ENCODE measurements around the gene ADCY2. TPM values are rescaled to one million over a fixed set of nuclear protein-coding genes. Genes with fewer than 3 reads are reported as not detected.

Gene ADCY2
- total and polyA plus RNA-seq, 2 experiments from 2014 or later, result 23.8 to 74.9 TPM

DNA sequence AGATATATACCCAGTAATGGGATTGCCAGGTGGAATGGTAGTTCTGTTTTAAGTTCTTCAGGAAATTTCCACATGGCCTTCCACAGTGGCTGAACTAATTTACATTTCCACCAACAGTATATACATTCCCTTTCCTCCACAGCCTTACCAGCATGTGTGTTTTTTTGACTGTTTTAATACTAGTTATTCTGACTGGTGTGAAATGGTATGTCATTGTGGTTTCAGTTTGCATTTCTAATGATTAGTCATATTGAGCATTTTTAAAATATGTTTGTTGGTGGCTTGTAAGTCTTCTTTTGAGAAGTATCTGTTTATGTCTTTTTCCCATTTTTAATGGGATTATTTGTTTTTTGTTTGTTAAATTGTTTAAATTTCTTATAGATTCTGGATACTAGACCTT lies 246.1 kb downstream of the ADCY2 start:
- H3K27me3 ChIP-seq (ENCODE audit: insufficient read depth), result no peaks in the 10 kb centered on the region
- H3F3A ChIP-seq (replicated peaks; ENCODE audit: low read depth), result no peaks in the 10 kb centered on the region
- ATAC-seq (no peak), DNase-seq (ENCODE audit: low spot score) (no peak)
- Mint-ChIP-seq H3K9me3 (peaks cover 7% of the 10 kb centered on the region; the same call in 2 of the 3 replicates), H3K4me1 (peaks cover 20% of the 10 kb centered on the region), H3K36me3 (ENCODE audit: low read depth) (peaks cover 28% of the 10 kb centered on the region; the same call in 2 of the 3 replicates), H3K27me3 (ENCODE audit: insufficient read depth, low read depth, poor library complexity) (no peaks in the 10 kb centered on the region), H3K27ac (no peak overlapping the region), H3K4me3 (no peak overlapping the region)
- no peak overlapping the region for H2AFZ ChIP-seq
- peaks cover 11% of the 10 kb centered on the region for H3K4me1 ChIP-seq (ENCODE audit: insufficient read depth)
- TF ChIP-seq ZNF331 (CRISPR knock-in tag; IDR thresholded peaks at IDR 0.05; ENCODE audit: low read depth) (no peak), JUNB (IDR thresholded peaks at IDR 0.05; ENCODE audit: unreplicated experiment) (no peak), ZNF114 (CRISPR knock-in tag; IDR thresholded peaks at IDR 0.05) (no peak), STAT1 (IDR thresholded peaks at IDR 0.05; ENCODE audit: unreplicated experiment) (no peak), CREB1 (CRISPR knock-in tag; IDR thresholded peaks at IDR 0.05; ENCODE audit: low read depth) (no peak), NANOG (IDR thresholded peaks at IDR 0.05; ENCODE audit: borderline replicate concordance) (no peak), POLR2AphosphoS5 (IDR thresholded peaks at IDR 0.05; ENCODE audit: low read depth) (no peak), EZH2phosphoT487 (IDR thresholded peaks at IDR 0.05; ENCODE audit: unreplicated experiment) (no peak), EZH2 (IDR thresholded peaks at IDR 0.05; ENCODE audit: low read depth, unreplicated experiment) (no peak)
- TF ChIP-seq, protein P1, sequence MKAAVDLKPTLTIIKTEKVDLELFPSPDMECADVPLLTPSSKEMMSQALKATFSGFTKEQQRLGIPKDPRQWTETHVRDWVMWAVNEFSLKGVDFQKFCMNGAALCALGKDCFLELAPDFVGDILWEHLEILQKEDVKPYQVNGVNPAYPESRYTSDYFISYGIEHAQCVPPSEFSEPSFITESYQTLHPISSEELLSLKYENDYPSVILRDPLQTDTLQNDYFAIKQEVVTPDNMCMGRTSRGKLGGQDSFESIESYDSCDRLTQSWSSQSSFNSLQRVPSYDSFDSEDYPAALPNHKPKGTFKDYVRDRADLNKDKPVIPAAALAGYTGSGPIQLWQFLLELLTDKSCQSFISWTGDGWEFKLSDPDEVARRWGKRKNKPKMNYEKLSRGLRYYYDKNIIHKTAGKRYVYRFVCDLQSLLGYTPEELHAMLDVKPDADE (IDR thresholded peaks at IDR 0.05), result no peak
- TF ChIP-seq, protein P2, sequence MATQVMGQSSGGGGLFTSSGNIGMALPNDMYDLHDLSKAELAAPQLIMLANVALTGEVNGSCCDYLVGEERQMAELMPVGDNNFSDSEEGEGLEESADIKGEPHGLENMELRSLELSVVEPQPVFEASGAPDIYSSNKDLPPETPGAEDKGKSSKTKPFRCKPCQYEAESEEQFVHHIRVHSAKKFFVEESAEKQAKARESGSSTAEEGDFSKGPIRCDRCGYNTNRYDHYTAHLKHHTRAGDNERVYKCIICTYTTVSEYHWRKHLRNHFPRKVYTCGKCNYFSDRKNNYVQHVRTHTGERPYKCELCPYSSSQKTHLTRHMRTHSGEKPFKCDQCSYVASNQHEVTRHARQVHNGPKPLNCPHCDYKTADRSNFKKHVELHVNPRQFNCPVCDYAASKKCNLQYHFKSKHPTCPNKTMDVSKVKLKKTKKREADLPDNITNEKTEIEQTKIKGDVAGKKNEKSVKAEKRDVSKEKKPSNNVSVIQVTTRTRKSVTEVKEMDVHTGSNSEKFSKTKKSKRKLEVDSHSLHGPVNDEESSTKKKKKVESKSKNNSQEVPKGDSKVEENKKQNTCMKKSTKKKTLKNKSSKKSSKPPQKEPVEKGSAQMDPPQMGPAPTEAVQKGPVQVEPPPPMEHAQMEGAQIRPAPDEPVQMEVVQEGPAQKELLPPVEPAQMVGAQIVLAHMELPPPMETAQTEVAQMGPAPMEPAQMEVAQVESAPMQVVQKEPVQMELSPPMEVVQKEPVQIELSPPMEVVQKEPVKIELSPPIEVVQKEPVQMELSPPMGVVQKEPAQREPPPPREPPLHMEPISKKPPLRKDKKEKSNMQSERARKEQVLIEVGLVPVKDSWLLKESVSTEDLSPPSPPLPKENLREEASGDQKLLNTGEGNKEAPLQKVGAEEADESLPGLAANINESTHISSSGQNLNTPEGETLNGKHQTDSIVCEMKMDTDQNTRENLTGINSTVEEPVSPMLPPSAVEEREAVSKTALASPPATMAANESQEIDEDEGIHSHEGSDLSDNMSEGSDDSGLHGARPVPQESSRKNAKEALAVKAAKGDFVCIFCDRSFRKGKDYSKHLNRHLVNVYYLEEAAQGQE (IDR thresholded peaks at IDR 0.05; ENCODE audit: unreplicated experiment), result no peak
- TF ChIP-seq, protein P3, sequence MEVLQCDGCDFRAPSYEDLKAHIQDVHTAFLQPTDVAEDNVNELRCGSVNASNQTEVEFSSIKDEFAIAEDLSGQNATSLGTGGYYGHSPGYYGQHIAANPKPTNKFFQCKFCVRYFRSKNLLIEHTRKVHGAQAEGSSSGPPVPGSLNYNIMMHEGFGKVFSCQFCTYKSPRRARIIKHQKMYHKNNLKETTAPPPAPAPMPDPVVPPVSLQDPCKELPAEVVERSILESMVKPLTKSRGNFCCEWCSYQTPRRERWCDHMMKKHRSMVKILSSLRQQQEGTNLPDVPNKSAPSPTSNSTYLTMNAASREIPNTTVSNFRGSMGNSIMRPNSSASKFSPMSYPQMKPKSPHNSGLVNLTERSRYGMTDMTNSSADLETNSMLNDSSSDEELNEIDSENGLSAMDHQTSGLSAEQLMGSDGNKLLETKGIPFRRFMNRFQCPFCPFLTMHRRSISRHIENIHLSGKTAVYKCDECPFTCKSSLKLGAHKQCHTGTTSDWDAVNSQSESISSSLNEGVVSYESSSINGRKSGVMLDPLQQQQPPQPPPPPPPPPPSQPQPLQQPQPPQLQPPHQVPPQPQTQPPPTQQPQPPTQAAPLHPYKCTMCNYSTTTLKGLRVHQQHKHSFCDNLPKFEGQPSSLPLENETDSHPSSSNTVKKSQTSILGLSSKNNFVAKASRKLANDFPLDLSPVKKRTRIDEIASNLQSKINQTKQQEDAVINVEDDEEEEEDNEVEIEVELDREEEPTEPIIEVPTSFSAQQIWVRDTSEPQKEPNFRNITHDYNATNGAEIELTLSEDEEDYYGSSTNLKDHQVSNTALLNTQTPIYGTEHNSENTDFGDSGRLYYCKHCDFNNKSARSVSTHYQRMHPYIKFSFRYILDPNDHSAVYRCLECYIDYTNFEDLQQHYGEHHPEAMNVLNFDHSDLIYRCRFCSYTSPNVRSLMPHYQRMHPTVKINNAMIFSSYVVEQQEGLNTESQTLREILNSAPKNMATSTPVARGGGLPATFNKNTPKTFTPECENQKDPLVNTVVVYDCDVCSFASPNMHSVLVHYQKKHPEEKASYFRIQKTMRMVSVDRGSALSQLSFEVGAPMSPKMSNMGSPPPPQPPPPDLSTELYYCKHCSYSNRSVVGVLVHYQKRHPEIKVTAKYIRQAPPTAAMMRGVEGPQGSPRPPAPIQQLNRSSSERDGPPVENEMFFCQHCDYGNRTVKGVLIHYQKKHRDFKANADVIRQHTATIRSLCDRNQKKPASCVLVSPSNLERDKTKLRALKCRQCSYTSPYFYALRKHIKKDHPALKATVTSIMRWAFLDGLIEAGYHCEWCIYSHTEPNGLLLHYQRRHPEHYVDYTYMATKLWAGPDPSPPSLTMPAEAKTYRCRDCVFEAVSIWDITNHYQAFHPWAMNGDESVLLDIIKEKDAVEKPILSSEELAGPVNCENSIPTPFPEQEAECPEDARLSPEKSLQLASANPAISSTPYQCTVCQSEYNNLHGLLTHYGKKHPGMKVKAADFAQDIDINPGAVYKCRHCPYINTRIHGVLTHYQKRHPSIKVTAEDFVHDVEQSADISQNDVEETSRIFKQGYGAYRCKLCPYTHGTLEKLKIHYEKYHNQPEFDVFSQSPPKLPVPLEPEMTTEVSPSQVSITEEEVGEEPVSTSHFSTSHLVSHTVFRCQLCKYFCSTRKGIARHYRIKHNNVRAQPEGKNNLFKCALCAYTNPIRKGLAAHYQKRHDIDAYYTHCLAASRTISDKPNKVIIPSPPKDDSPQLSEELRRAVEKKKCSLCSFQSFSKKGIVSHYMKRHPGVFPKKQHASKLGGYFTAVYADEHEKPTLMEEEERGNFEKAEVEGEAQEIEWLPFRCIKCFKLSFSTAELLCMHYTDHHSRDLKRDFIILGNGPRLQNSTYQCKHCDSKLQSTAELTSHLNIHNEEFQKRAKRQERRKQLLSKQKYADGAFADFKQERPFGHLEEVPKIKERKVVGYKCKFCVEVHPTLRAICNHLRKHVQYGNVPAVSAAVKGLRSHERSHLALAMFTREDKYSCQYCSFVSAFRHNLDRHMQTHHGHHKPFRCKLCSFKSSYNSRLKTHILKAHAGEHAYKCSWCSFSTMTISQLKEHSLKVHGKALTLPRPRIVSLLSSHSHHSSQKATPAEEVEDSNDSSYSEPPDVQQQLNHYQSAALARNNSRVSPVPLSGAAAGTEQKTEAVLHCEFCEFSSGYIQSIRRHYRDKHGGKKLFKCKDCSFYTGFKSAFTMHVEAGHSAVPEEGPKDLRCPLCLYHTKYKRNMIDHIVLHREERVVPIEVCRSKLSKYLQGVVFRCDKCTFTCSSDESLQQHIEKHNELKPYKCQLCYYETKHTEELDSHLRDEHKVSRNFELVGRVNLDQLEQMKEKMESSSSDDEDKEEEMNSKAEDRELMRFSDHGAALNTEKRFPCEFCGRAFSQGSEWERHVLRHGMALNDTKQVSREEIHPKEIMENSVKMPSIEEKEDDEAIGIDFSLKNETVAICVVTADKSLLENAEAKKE (CRISPR knock-in tag; IDR thresholded peaks at IDR 0.05), result no peak
- TF ChIP-seq, protein P4, sequence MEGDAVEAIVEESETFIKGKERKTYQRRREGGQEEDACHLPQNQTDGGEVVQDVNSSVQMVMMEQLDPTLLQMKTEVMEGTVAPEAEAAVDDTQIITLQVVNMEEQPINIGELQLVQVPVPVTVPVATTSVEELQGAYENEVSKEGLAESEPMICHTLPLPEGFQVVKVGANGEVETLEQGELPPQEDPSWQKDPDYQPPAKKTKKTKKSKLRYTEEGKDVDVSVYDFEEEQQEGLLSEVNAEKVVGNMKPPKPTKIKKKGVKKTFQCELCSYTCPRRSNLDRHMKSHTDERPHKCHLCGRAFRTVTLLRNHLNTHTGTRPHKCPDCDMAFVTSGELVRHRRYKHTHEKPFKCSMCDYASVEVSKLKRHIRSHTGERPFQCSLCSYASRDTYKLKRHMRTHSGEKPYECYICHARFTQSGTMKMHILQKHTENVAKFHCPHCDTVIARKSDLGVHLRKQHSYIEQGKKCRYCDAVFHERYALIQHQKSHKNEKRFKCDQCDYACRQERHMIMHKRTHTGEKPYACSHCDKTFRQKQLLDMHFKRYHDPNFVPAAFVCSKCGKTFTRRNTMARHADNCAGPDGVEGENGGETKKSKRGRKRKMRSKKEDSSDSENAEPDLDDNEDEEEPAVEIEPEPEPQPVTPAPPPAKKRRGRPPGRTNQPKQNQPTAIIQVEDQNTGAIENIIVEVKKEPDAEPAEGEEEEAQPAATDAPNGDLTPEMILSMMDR (conservative IDR thresholded peaks at IDR 0.05; ENCODE audit: low read depth in 2 of 2), result no peak
- peaks cover 43% of the 10 kb centered on the region for H3K79me2 ChIP-seq (replicated peaks; ENCODE audit: insufficient read depth)
- no peaks in the 10 kb centered on the region; the same call in 1 of the 2 replicates for H3K36me3 ChIP-seq (ENCODE audit: insufficient read depth)
- no peak overlapping the region for H3K27ac ChIP-seq (ENCODE audit: low read depth)
- H3K9me2 ChIP-seq (ENCODE audit: insufficient read depth), result no peaks in the 10 kb centered on the region
- no peak overlapping the region for H3K4me2 ChIP-seq
- no peak overlapping the region for H3K4me3 ChIP-seq
- peaks cover 2% of the 10 kb centered on the region; the same call in 1 of the 2 replicates for H4K20me1 ChIP-seq (replicated peaks; ENCODE audit: insufficient read depth)

Measured in GM23338 (cell line).